Thymus (tissue), 11 donors: ENCODE measurements around the gene NDFIP2. TPM values are rescaled to one million over a fixed set of nuclear protein-coding genes. Genes with fewer than 3 reads are reported as not detected.
A peak's percentile ranks its signal among the peaks of the same experiment; 100 is the strongest.
"Not testable (repeated sequence)": the region's sequence is repeated elsewhere in the genome, so short reads cannot be mapped to it uniquely, and the experiment has no call there.

ENCODE experiments used
- DNase-seq, 9 donors: peaks; one replicate each; pipeline ENCODE4 v3.0.0-alpha.2; 2013; ENCODE audit warnings: low spot score in 9 of 9, low read depth in 6 of 9, missing footprints in 1 of 9
- H3K27ac ChIP-seq, 2 donors: one replicate each; pipeline ENCODE4 v1.5.1; 2013; ENCODE audit warnings: control low read depth in 1 of 2, low read depth in 1 of 2, low read length in 1 of 2, mild to moderate bottlenecking in 1 of 2, moderate library complexity in 1 of 2
- H3K27me3 ChIP-seq, 2 donors: one replicate each; pipeline ENCODE4 v1.5.1; 2013; ENCODE audit warnings: low read length in 1 of 2; ENCODE audit not compliant: control insufficient read depth in 2 of 2, insufficient read depth in 1 of 2
- H3K36me3 ChIP-seq, 2 donors: one replicate each; pipeline ENCODE4 v1.5.1; 2013; ENCODE audit warnings: low read length in 1 of 2, mild to moderate bottlenecking in 1 of 2, moderate library complexity in 1 of 2; ENCODE audit not compliant: control insufficient read depth in 2 of 2, insufficient read depth in 2 of 2
- H3K4me1 ChIP-seq, 2 donors: one replicate each; pipeline ENCODE4 v1.5.1; 2013; ENCODE audit warnings: low read length in 2 of 2; ENCODE audit not compliant: control insufficient read depth in 2 of 2, insufficient read depth in 2 of 2
- H3K4me3 ChIP-seq, 2 donors: one replicate each; pipeline ENCODE4 v1.5.1; 2013; ENCODE audit warnings: low read length in 2 of 2, control low read depth in 1 of 2, mild to moderate bottlenecking in 1 of 2
- H3K9me3 ChIP-seq, 2 donors: one replicate each; pipeline ENCODE4 v1.5.1; 2013; ENCODE audit warnings: low read length in 1 of 2, mild to moderate bottlenecking in 1 of 2; ENCODE audit not compliant: control insufficient read depth in 2 of 2, insufficient read depth in 1 of 2
- WGBS: extraction: QIAGEN DNeasy Blood & Tissue Kit; methylation state at CpG from one replicate; pipeline ENCODE4 v1.1.7; 2013; 5-methylcytosine and 5-hydroxymethylcytosine counted together
- polyA plus RNA-seq: library from polyadenylated mRNA; stranded (reverse); fragments of 200-250 nt; gene quantifications from one replicate; pipeline ENCODE4 v1.2.3, GENCODE V29; 2013
- total RNA-seq: library from RNA; stranded (reverse); fragments of 120-200 nt; gene quantifications from one replicate; pipeline ENCODE4 v1.2.4, GENCODE V29; 2013
- donor health status: healthy.

Gene NDFIP2
- total and polyA plus RNA-seq, 2 donors: 23.3 to 31.9 TPM

DNA sequence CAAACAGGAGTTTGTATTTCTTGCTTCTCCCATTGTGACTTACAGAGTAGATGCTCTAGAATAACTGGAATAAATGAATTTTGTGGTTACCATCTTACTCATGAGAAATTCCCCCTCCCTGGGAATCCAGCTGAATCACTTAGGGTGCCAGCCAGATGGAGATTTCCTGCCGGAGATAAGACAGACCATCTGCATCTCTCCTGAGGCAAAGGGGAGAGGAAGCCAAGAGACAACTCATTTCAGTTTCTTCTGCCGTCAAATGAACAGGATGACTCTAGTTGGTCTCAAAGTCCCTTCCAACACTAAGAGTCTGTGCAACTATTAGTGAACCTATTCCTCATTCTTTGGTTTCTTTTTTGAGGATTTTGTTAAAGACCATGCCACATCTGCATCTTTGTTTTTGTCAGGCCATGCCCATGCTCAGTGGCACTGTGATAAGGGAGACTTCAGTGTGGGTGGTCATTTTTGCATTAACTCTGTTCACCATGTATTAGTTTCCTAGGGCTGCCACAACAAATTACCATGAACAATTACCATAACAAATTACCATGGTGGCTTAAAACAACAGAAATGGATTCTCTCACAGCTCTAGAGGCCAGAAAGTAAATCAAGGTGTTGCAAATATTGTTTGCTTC, 112.8 kb downstream of the NDFIP2 start:
- no peaks in the 10 kb centered on the region for H3K9me3 ChIP-seq
- H3K27me3 ChIP-seq: no peaks in the 10 kb centered on the region
- no peaks in the 10 kb centered on the region for H3K4me1 ChIP-seq
- DNase-seq: no peak
- H3K36me3 ChIP-seq: no peaks in the 10 kb centered on the region
- H3K4me3 ChIP-seq: no peak overlapping the region
- 93% methylated on average over 2 of the region's 2 CpGs for WGBS
- H3K27ac ChIP-seq: no peak overlapping the region

DNA sequence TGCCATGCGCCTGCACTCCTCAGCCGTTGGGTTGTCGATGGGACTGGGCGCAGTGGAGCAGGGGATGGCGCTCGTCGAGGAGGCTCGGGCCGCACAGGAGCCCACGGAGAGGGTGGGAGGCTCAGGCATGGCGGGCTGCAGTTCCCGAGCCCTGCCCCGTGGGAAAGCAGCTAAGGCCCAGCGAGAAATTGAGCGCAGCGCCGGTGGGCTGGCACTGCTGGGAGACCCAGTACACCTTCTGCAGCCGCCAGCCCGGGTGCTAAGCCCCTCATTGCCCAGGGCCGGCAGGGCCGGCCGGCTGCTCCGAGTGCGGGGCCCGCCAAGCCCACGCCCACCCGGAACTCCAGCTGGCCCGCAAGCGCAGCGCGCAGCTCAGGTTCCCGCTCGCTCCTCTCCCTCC, 119.2 kb downstream of the NDFIP2 start:
- not testable (repeated sequence) for H3K4me1 ChIP-seq, DNase-seq, H3K9me3 ChIP-seq, H3K4me3 ChIP-seq, H3K27me3 ChIP-seq, H3K27ac ChIP-seq, H3K36me3 ChIP-seq
- WGBS: 96% methylated on average over 33 of the region's 33 CpGs

DNA sequence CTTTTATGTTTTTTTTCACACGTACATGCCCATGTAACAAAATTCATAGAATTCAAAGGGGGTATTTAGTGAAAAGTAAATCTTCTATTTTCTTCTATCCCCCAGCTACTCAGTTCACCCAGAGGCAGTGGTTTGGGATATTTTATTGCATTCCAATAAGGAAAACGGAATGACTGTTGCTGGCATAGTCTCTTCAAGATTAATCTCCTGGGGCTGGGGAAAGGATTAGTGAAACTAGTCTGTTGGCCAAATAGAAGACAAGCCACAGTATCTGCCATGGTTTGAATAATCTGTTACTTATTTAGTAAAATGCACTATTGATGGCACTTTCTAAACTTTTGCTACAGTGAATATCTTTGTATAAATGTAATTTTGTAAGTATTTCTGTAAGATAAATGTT, 122.0 kb downstream of the NDFIP2 start:
- no peak overlapping the region for H3K4me3 ChIP-seq

DNA sequence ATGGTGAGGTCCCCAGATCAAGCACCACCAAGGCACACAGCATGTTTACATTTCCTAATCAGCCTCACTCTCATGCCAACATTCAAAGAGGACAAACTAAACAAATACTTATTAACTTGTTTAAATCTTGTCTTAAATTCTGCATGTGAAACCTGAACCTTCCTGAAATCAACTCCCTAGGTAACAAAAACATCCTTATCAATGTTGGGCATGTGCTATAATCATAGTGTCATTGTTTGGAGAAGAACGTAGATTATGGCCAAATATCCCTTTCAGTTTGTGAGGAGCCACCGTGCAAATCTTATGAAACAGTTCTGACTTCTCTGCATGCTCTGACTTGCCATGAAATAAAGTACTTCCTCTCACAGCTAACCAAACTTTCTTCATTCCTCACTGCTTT, 123.8 kb downstream of the NDFIP2 start:
- DNase-seq: peak in 1 of 9 donors; percentile 2

More for the DNA sequence above, 122.0 kb downstream of the NDFIP2 start:
- no peak overlapping the region for H3K27ac ChIP-seq
- no peaks in the 10 kb centered on the region for H3K27me3 ChIP-seq
- no peaks in the 10 kb centered on the region for H3K4me1 ChIP-seq
- H3K36me3 ChIP-seq: no peaks in the 10 kb centered on the region
- DNase-seq: no peak
- H3K9me3 ChIP-seq: no peaks in the 10 kb centered on the region
- 94% methylated on average over 2 of the region's 2 CpGs for WGBS

More for the DNA sequence above, 123.8 kb downstream of the NDFIP2 start:
- H3K9me3 ChIP-seq: no peaks in the 10 kb centered on the region
- WGBS: 19% methylated on average over 2 of the region's 2 CpGs
- no peaks in the 10 kb centered on the region for H3K4me1 ChIP-seq
- no peak overlapping the region for H3K27ac ChIP-seq
- H3K36me3 ChIP-seq: no peaks in the 10 kb centered on the region
- no peaks in the 10 kb centered on the region for H3K27me3 ChIP-seq
- no peak overlapping the region for H3K4me3 ChIP-seq

Other genes starting within 250 kb of the NDFIP2 start
- 26.8 TPM for gene RBM26, start 74.9 kb upstream of the NDFIP2 start, total RNA-seq
- gene RBM26, start 74.9 kb upstream of the NDFIP2 start, polyA plus RNA-seq: 52.0 TPM